ENCODE data around the gene MAP4K3.
"Not testable (repeated sequence)": the region's sequence is repeated elsewhere in the genome, so short reads cannot be mapped to it uniquely, and the experiment has no call there.

Gene MAP4K3

GRCh38 chr2:39408351-39409136 lies 28.5 kb downstream of the MAP4K3 start:
- no peak for DNase-seq

- no peak for DNase-seq
Measured at GRCh38 chr2:39407516-39408296, 29.4 kb downstream of the MAP4K3 start.

GRCh38 chr2:39405364-39405763 lies 31.7 kb downstream of the MAP4K3 start:
- no peak for DNase-seq

GRCh38 chr2:39403311-39403710 lies 33.8 kb downstream of the MAP4K3 start:
- peak in 1 of 2 experiments; percentile 27 for DNase-seq

- no peak for DNase-seq
Measured at GRCh38 chr2:39401319-39401718, 35.8 kb downstream of the MAP4K3 start.

GRCh38 chr2:39399570-39399969 lies 37.5 kb downstream of the MAP4K3 start:
- no peak for DNase-seq

GRCh38 chr2:39395313-39395712 lies 41.8 kb downstream of the MAP4K3 start:
- DNase-seq = no peak

GRCh38 chr2:39394516-39394961 lies 42.5 kb downstream of the MAP4K3 start:
- DNase-seq = no peak

- DNase-seq = no peak
Measured at GRCh38 chr2:39392672-39393071, 44.4 kb downstream of the MAP4K3 start.

- no peak for DNase-seq
Measured at GRCh38 chr2:39390216-39390615, 46.9 kb downstream of the MAP4K3 start.

GRCh38 chr2:39386064-39386463 lies 51.0 kb downstream of the MAP4K3 start:
- DNase-seq = no peak

- no peak for DNase-seq
Measured at GRCh38 chr2:39385172-39385571, 51.9 kb downstream of the MAP4K3 start.

GRCh38 chr2:39384071-39384470 lies 53.0 kb downstream of the MAP4K3 start:
- DNase-seq = not testable (repeated sequence)

GRCh38 chr2:39383146-39383545 lies 53.9 kb downstream of the MAP4K3 start:
- DNase-seq = no peak

- DNase-seq = no peak
Measured at GRCh38 chr2:39381653-39382052, 55.4 kb downstream of the MAP4K3 start.

GRCh38 chr2:39380525-39381150 lies 56.4 kb downstream of the MAP4K3 start:
- DNase-seq = no peak

- no peak for DNase-seq
Measured at GRCh38 chr2:39379643-39380524, 57.2 kb downstream of the MAP4K3 start.

GRCh38 chr2:39378968-39379367 lies 58.1 kb downstream of the MAP4K3 start:
- no peak for DNase-seq

GRCh38 chr2:39377226-39377939 lies 59.7 kb downstream of the MAP4K3 start:
- DNase-seq = peak in 1 of 2 experiments; percentile 29

GRCh38 chr2:39375917-39376316 lies 61.2 kb downstream of the MAP4K3 start:
- no peak for DNase-seq

GRCh38 chr2:39373181-39373802 lies 63.8 kb downstream of the MAP4K3 start:
- DNase-seq = no peak

All from activated T-cell treated with anti-CD3 and anti-CD28 coated beads, Interleukin-2, amount 50 U/mL, for 48 hours (primary cell).